NCI-H345 (cell line): Measurements from ENCODE around the gene SUMF1.

Source experiments
- DNase-seq: peaks from one replicate; lab custom pipeline; 2025; lab: John Stamatoyannopoulos, UW

The SUMF1 gene

GRCh38 chr3:4413467-4413866 lies 53.6 kb downstream of the SUMF1 start:
- DNase-seq = no peak

GRCh38 chr3:4411833-4412232 lies 55.2 kb downstream of the SUMF1 start:
- DNase-seq = no peak

GRCh38 chr3:4411236-4411635 lies 55.8 kb downstream of the SUMF1 start:
- no peak for DNase-seq

GRCh38 chr3:4410606-4411005 lies 56.5 kb downstream of the SUMF1 start:
- no peak for DNase-seq

GRCh38 chr3:4409971-4410573 lies 57.0 kb downstream of the SUMF1 start:
- DNase-seq = no peak

- DNase-seq = no peak
Observed at GRCh38 chr3:4409415-4409814, 57.7 kb downstream of the SUMF1 start.

GRCh38 chr3:4408958-4409357 lies 58.1 kb downstream of the SUMF1 start:
- DNase-seq = no peak

- no peak for DNase-seq
Observed at GRCh38 chr3:4407941-4408340, 59.1 kb downstream of the SUMF1 start.

- no peak for DNase-seq
Observed at GRCh38 chr3:4406746-4407568, 60.1 kb downstream of the SUMF1 start.

GRCh38 chr3:4404881-4405280 lies 62.2 kb downstream of the SUMF1 start:
- DNase-seq = no peak

GRCh38 chr3:4401441-4401840 lies 65.6 kb downstream of the SUMF1 start:
- DNase-seq = no peak

- no peak for DNase-seq
Observed at GRCh38 chr3:4399476-4399875, 67.6 kb downstream of the SUMF1 start.

- no peak for DNase-seq
Observed at GRCh38 chr3:4398941-4399245, 68.2 kb downstream of the SUMF1 start.

GRCh38 chr3:4398120-4398940 lies 68.7 kb downstream of the SUMF1 start:
- no peak for DNase-seq

GRCh38 chr3:4397466-4397865 lies 69.6 kb downstream of the SUMF1 start:
- DNase-seq = no peak

GRCh38 chr3:4396542-4396941 lies 70.5 kb downstream of the SUMF1 start:
- no peak for DNase-seq

- no peak for DNase-seq
Observed at GRCh38 chr3:4396006-4396405, 71.1 kb downstream of the SUMF1 start.

GRCh38 chr3:4395448-4395847 lies 71.6 kb downstream of the SUMF1 start:
- no peak for DNase-seq

- DNase-seq = no peak
Observed at GRCh38 chr3:4394567-4394966, 72.5 kb downstream of the SUMF1 start.

- no peak for DNase-seq
Observed at GRCh38 chr3:4394048-4394447, 73.0 kb downstream of the SUMF1 start.

GRCh38 chr3:4392992-4393391 lies 74.1 kb downstream of the SUMF1 start:
- DNase-seq = no peak

GRCh38 chr3:4387210-4388204 lies 79.6 kb downstream of the SUMF1 start:
- no peak for DNase-seq
